GM18909 (cell line): ENCODE results near the gene RIPOR3.
"Not testable (repeated sequence)": the region's sequence is repeated elsewhere in the genome, so short reads cannot be mapped to it uniquely, and the experiment has no call there.

Source experiments
- ATAC-seq: cut with Tn5 transposase; IDR thresholded peaks from one replicate; pipeline ENCODE4 v1.9.1; 2021; ENCODE audit warnings: mild to moderate bottlenecking; ENCODE audit not compliant: unreplicated experiment, poor library complexity

Gene RIPOR3

GRCh38 chr20:50613438-50614169 is 77.7 kb downstream of the RIPOR3 start:
- ATAC-seq: no peak

- no peak for ATAC-seq
These were observed 80.1 kb downstream of the RIPOR3 start for GRCh38 chr20:50611128-50611810.

- ATAC-seq: no peak
These were observed 81.1 kb downstream of the RIPOR3 start for GRCh38 chr20:50610212-50610718.

GRCh38 chr20:50609438-50609989 is 81.8 kb downstream of the RIPOR3 start:
- no peak for ATAC-seq

GRCh38 chr20:50608750-50609104 is 82.6 kb downstream of the RIPOR3 start:
- no peak for ATAC-seq

- no peak for ATAC-seq
These were observed 83.2 kb downstream of the RIPOR3 start for GRCh38 chr20:50607850-50608749.

- no peak for ATAC-seq
These were observed 83.9 kb downstream of the RIPOR3 start for GRCh38 chr20:50607436-50607835.

GRCh38 chr20:50605136-50605535 is 86.2 kb downstream of the RIPOR3 start:
- ATAC-seq: no peak

- ATAC-seq: no peak
These were observed 86.9 kb downstream of the RIPOR3 start for GRCh38 chr20:50604451-50604850.

GRCh38 chr20:50602432-50603088 is 88.8 kb downstream of the RIPOR3 start:
- ATAC-seq: no peak

- ATAC-seq: no peak
These were observed 89.6 kb downstream of the RIPOR3 start for GRCh38 chr20:50601511-50602431.

GRCh38 chr20:50600281-50600895 is 91.0 kb downstream of the RIPOR3 start:
- ATAC-seq: no peak

GRCh38 chr20:50598768-50599167 is 92.6 kb downstream of the RIPOR3 start:
- ATAC-seq: not testable (repeated sequence)

GRCh38 chr20:50598074-50598473 is 93.3 kb downstream of the RIPOR3 start:
- ATAC-seq: no peak

- ATAC-seq: no peak
These were observed 93.9 kb downstream of the RIPOR3 start for GRCh38 chr20:50597406-50597969.

GRCh38 chr20:50596694-50597021 is 94.7 kb downstream of the RIPOR3 start:
- ATAC-seq: no peak

- ATAC-seq: no peak
These were observed 95.2 kb downstream of the RIPOR3 start for GRCh38 chr20:50595988-50596693.

- ATAC-seq: no peak
These were observed 95.9 kb downstream of the RIPOR3 start for GRCh38 chr20:50595433-50595895.
